Spleen (tissue), 11 donors: ENCODE results near the gene FGF18. TPM values are rescaled to one million over a fixed set of nuclear protein-coding genes. Genes with fewer than 3 reads are reported as not detected.
A peak's percentile ranks its signal among the peaks of the same experiment; 100 is the strongest.

ENCODE experiments used
- DNase-seq: peaks from one replicate; pipeline ENCODE4 v3.0.0-alpha.2; 2020
- H3K27ac ChIP-seq, 8 donors: fragments of 200-600 bp; sonication (generic) in 7 of 8; 1 replicate in 4 of 8; 2 replicates in 4 of 8; pipeline versions ENCODE4 v1.5.0 to v1.8.0; 2016 to 2021; ENCODE audit warnings: inconsistent platforms in 4 of 8, mild to moderate bottlenecking in 4 of 8, moderate library complexity in 1 of 8
- H3K27me3 ChIP-seq, 7 donors: fragments of 200-600 bp; sonication (generic) in 6 of 7; replicated peaks in 1 of 7; 1 replicate in 4 of 7; 2 replicates in 3 of 7; pipeline versions ENCODE4 v1.5.0 to v1.8.0; 2016 to 2021; ENCODE audit warnings: inconsistent platforms in 3 of 7, mild to moderate bottlenecking in 1 of 7
- H3K36me3 ChIP-seq, 6 donors: fragments of 200-600 bp; sonication (generic) in 5 of 6; 1 replicate in 4 of 6; 2 replicates in 2 of 6; pipeline versions ENCODE4 v1.5.0 to v1.8.0; 2016 to 2021; ENCODE audit warnings: inconsistent platforms in 2 of 6
- H3K4me1 ChIP-seq, 6 donors: fragments of 200-600 bp; sonication (generic) in 5 of 6; 1 replicate in 3 of 6; 2 replicates in 3 of 6; pipeline versions ENCODE4 v1.5.0 to v1.8.0; 2016 to 2021; ENCODE audit warnings: inconsistent platforms in 3 of 6
- H3K4me3 ChIP-seq, 8 donors: fragments of 200-600 bp; sonication (generic) in 7 of 8; 1 replicate in 4 of 8; 2 replicates in 4 of 8; pipeline versions ENCODE4 v1.5.0 to v1.8.0; 2016 to 2021; ENCODE audit warnings: inconsistent platforms in 4 of 8, mild to moderate bottlenecking in 4 of 8, moderate library complexity in 2 of 8
- H3K9me3 ChIP-seq, 8 donors: fragments of 200-600 bp; sonication (generic) in 7 of 8; 1 replicate in 4 of 8; 2 replicates in 4 of 8; pipeline versions ENCODE4 v1.5.0 to v1.8.0; 2016 to 2021; ENCODE audit warnings: inconsistent platforms in 4 of 8
- CTCF ChIP-seq, 11 experiments: fragments of 200-600 bp in 7 of 11; fragments of 450-650 bp in 4 of 11; sonication (generic) in 4 of 11; IDR thresholded peaks in 8 of 11; conservative IDR thresholded peaks in 3 of 11; 1 replicate in 7 of 11; 2 replicates in 4 of 11; pipeline versions ENCODE4 v1.4.0 to v1.8.0; 2016 to 2021; ENCODE audit warnings: antibody characterized with exemption in 11 of 11, inconsistent platforms in 4 of 11, mild to moderate bottlenecking in 1 of 11
- POLR2A ChIP-seq, 3 donors: fragments of 450-650 bp; IDR thresholded peaks; one replicate each; pipeline ENCODE4 v1.5.1; 2017; ENCODE audit warnings: antibody characterized with exemption in 3 of 3, mild to moderate bottlenecking in 1 of 3
- POLR2AphosphoS5 ChIP-seq, 3 donors: sonication (generic); formaldehyde crosslinking; IDR thresholded peaks; one replicate each; pipeline ENCODE4 v1.5.1; 2017; ENCODE audit warnings: antibody characterized with exemption in 3 of 3
- WGBS, 5 donors: extraction: QIAGEN DNeasy Blood & Tissue Kit in 3 of 5; methylation state at CpG; one replicate each; pipeline versions ENCODE4 v1.1.5 to v1.1.7; 2013 to 2018; 5-methylcytosine and 5-hydroxymethylcytosine counted together
- intact Hi-C: fragments of 100-400 bp; cut with DNase I; formaldehyde crosslinking; loops from one replicate; pipeline ENCODE4 v1.15.0; 2023; ENCODE audit warnings: low total_unique reads
- polyA plus RNA-seq, 3 donors: library from polyadenylated mRNA; stranded (reverse); fragments of 200-250 nt; gene quantifications; one replicate each; pipeline ENCODE4 v1.2.1, GENCODE V29; 2013
- total RNA-seq, 7 donors: library from RNA; depleted of rRNA in 3 of 7; stranded (reverse); fragments of >200 nt in 3 of 7; fragmentation: NEBNext Ultra II Directional in 4 of 7; extraction: Animal tissue kit (Norgen Biotek cat#: 25700) in 4 of 7; gene quantifications; one replicate each; pipeline versions ENCODE4 v1.1.0 to v1.2.1, GENCODE V29; 2016 to 2021
- donor health status: healthy with polysubstance abuse.
- donor health status: DM: no; HTN: no; CAD: no; lungs with moderate emphysema.
- donor health status: DM: no; HTN: no; CAD: no.
- donor health status: Bipolar disorder and iron deficiency.
- donor health status: healthy.
- donor health status: DM: no; HTN: no; CAD: no.
- donor health status: DM: yes; HTN: yes; CAD: no.

FGF18 gene
- total and polyA plus RNA-seq, 10 donors: 0.22 to 0.74 (median 0.33) TPM; not detected in 1

GRCh38 chr5:171435908-171436307, 16.5 kb downstream of the FGF18 start:
- H3K4me3 ChIP-seq: no peak overlapping the region
- no peaks in the 10 kb centered on the region for H3K4me1 ChIP-seq
- no peaks in the 10 kb centered on the region for H3K36me3 ChIP-seq
- H3K9me3 ChIP-seq: no peaks in the 10 kb centered on the region
- WGBS, 5 donors: 90 to 95% (median 91%) methylated on average over 11 to 20 of the region's 20 CpGs
- no peaks in the 10 kb centered on the region for H3K27me3 ChIP-seq
- no peak overlapping the region for H3K27ac ChIP-seq
- intact Hi-C loops: no loop called here
- no peak for TF ChIP-seq CTCF (IDR thresholded peaks at IDR 0.05 in 8 of 11, conservative IDR thresholded peaks at IDR 0.05 in 3 of 11)
- TF ChIP-seq POLR2A (IDR thresholded peaks at IDR 0.05): no peak
- no peak for TF ChIP-seq POLR2AphosphoS5 (IDR thresholded peaks at IDR 0.05)
- DNase-seq: peak; percentile 70

DNA sequence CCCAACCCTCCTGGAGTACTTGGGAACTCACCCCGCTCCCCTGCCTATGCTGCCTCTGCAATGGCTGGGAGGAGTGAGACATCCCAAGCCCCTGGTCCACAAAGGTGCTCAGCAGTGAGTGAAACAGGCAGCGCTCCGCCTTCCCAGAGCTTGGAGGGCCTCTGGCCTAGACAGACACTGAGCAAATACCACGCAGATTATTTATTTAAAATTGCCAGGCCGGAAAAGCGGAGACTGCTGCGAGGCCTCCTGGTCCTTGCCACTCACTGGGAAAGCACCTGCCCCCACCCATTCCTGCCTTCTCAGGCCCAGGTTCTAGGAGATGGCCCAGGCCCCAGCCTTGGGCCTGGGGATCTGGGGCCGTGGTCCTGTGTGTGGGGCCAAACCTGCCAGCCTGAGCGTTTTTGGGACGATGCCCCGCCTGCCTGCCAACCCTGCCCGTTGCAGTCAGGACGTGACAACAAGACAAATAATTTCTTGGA, 17.4 kb downstream of the FGF18 start:
- Histone ChIP-seq H3K27me3 (no peaks in the 10 kb centered on the region), H3K9me3 (no peaks in the 10 kb centered on the region), H3K4me3 (no peak overlapping the region), H3K27ac (no peak overlapping the region), H3K4me1 (no peaks in the 10 kb centered on the region), H3K36me3 (no peaks in the 10 kb centered on the region)
- peak; percentile 63 for DNase-seq
- TF ChIP-seq CTCF (IDR thresholded peaks at IDR 0.05 in 8 of 11, conservative IDR thresholded peaks at IDR 0.05 in 3 of 11): no peak
- no peak for TF ChIP-seq POLR2AphosphoS5 (IDR thresholded peaks at IDR 0.05)
- no peak for TF ChIP-seq POLR2A (IDR thresholded peaks at IDR 0.05)
- WGBS, 5 donors: 78 to 95% (median 85%) methylated on average over 12 to 13 of the region's 13 CpGs
- intact Hi-C loops: no loop called here

DNA sequence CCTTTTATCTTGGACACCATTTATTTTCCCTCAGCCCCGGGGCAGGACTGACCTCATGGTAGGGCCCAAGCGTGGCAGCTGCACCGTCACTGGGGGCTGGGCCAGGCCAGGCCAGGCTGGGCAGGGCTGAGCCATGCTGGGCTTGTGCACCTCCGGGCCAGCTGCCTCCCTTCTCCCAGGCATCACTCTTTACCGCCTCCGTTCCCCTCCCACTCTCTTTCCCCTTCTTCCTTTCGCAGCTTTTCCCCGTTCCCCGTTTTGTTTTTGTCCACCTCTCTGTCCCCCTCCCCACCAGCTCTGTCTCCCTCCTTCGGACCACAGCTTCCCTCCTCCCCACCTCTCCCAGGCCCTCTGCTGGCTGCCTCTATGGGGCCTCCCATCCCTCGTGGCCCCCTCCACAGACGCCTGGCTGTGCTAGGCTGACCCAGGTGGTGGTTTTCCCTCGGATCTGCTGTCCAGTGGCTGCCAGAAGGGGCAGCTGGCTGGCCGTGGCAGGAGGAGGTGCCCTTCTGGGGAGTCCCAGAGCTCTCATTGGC, 17.9 kb downstream of the FGF18 start:
- H3K4me1 ChIP-seq: no peaks in the 10 kb centered on the region
- TF ChIP-seq POLR2A (IDR thresholded peaks at IDR 0.05) (no peak), POLR2AphosphoS5 (IDR thresholded peaks at IDR 0.05) (no peak), CTCF (IDR thresholded peaks at IDR 0.05 in 8 of 11, conservative IDR thresholded peaks at IDR 0.05 in 3 of 11) (no peak)
- H3K36me3 ChIP-seq: no peaks in the 10 kb centered on the region
- H3K9me3 ChIP-seq: no peaks in the 10 kb centered on the region
- no peak overlapping the region for H3K27ac ChIP-seq
- WGBS, 5 donors: 68 to 84% (median 78%) methylated on average over 14 of the region's 14 CpGs
- intact Hi-C loops: no loop called here
- no peak for DNase-seq
- H3K4me3 ChIP-seq: no peak overlapping the region
- no peaks in the 10 kb centered on the region for H3K27me3 ChIP-seq

DNA sequence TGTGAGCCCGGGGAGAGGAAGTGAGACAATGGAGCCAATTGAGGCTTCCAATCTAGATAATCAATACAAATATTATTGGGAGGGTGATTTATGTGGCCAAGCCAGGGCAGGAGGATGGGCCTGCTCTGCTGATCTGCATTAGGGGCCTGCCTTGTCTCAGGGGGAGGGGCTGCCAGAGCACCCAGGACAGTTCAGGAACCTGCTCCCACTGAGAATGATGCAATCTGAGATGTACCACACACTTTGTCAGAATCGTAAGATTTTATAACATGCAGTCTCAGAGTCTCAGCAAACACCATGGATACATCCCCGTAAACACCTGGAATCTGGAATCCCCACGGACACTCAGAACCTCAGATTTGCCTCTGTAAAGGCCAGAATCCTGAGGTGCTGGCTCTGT, 19.3 kb downstream of the FGF18 start:
- Histone ChIP-seq H3K4me3 (no peak overlapping the region), H3K27ac (no peak overlapping the region), H3K4me1 (no peaks in the 10 kb centered on the region), H3K27me3 (no peaks in the 10 kb centered on the region), H3K36me3 (no peaks in the 10 kb centered on the region), H3K9me3 (no peaks in the 10 kb centered on the region)
- WGBS, 5 donors: 76 to 86% (median 78%) methylated on average over 4 of the region's 4 CpGs
- DNase-seq: no peak
- intact Hi-C loops: no loop called here
- TF ChIP-seq CTCF (IDR thresholded peaks at IDR 0.05 in 8 of 11, conservative IDR thresholded peaks at IDR 0.05 in 3 of 11) (no peak), POLR2A (IDR thresholded peaks at IDR 0.05) (no peak), POLR2AphosphoS5 (IDR thresholded peaks at IDR 0.05) (no peak)
